Dermis lymphatic vessel endothelial cell (primary cell): Measurements from ENCODE around the gene CYB561. TPM values are rescaled to one million over a fixed set of nuclear protein-coding genes. Genes with fewer than 3 reads are reported as not detected.

ENCODE experiments used
- total RNA-seq: library from RNA; depleted of rRNA; stranded (reverse); fragments of >200 nt; gene quantifications from 2 replicates; pipeline ENCODE4 v1.2.1, GENCODE V29; 2014

The CYB561 gene, protein sequence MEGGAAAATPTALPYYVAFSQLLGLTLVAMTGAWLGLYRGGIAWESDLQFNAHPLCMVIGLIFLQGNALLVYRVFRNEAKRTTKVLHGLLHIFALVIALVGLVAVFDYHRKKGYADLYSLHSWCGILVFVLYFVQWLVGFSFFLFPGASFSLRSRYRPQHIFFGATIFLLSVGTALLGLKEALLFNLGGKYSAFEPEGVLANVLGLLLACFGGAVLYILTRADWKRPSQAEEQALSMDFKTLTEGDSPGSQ
- 5.9 and 12.6 TPM in 2 replicates for total RNA-seq

GRCh38 chr17:63445954-63446752, at the start of gene CYB561:
Gene CYB561, minus strand, starts transcription at chr17:63446306. Its CDS starts 8,759 bp downstream, at chr17:63437547.

DNA sequence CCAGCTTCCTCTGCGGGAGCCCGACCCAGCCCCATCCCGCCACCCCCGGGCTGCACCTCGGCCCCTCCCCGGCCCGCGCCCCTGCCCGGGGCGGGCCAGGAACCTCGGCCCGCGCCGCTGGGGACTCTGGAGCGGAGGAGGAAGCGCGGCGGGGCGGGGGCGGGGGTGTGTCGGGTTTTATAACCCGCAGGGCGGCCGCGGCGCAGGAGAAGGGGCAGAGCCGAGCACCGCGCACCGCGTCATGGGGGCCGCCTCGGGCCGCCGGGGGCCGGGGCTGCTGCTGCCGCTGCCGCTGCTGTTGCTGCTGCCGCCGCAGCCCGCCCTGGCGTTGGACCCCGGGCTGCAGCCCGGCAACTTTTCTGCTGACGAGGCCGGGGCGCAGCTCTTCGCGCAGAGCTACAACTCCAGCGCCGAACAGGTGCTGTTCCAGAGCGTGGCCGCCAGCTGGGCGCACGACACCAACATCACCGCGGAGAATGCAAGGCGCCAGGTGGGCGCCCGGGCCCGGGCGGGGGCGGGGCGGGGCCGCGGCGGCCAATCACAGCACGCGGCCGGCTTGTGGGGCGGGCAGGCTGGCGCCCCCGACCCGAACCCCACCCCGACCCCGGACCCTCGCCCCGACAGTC, 30.9 kb upstream of the CYB561 start, which contains the start of gene ACE:
ACE (plus strand) TSS at position 208 of the 626 bp plus-strand sequence; CDS start at position 242, 34 bp downstream.

Other genes with a start within 250 kb of the CYB561 start
- 47.2 and 77.6 TPM in 2 replicates for gene ACE, start 30.8 kb upstream of the CYB561 start, total RNA-seq
- under 0.01 TPM in 1 of 2 replicates, not detected in the other for gene KCNH6, start 77.1 kb upstream of the CYB561 start, total RNA-seq
- gene DCAF7, start 104.2 kb upstream of the CYB561 start, total RNA-seq, result 29.9 and 33.1 TPM in 2 replicates
- 11.3 and 14.5 TPM in 2 replicates for gene TACO1, start 154.6 kb upstream of the CYB561 start, total RNA-seq
- 104 and 105 TPM in 2 replicates for gene MAP3K3, start 176.1 kb upstream of the CYB561 start, total RNA-seq